ENCODE results near the gene NBEAL1. TPM values are rescaled to one million over a fixed set of nuclear protein-coding genes. Genes with fewer than 3 reads are reported as not detected.
"Not testable (repeated sequence)": the region's sequence is repeated elsewhere in the genome, so short reads cannot be mapped to it uniquely, and the experiment has no call there.

NBEAL1 gene
- total RNA-seq, 3 donors from 2014 or later (not counting 1 experiment from before 2014, with no cell fraction given) = 12.2 to 19.7 (median 12.9) TPM

DNA sequence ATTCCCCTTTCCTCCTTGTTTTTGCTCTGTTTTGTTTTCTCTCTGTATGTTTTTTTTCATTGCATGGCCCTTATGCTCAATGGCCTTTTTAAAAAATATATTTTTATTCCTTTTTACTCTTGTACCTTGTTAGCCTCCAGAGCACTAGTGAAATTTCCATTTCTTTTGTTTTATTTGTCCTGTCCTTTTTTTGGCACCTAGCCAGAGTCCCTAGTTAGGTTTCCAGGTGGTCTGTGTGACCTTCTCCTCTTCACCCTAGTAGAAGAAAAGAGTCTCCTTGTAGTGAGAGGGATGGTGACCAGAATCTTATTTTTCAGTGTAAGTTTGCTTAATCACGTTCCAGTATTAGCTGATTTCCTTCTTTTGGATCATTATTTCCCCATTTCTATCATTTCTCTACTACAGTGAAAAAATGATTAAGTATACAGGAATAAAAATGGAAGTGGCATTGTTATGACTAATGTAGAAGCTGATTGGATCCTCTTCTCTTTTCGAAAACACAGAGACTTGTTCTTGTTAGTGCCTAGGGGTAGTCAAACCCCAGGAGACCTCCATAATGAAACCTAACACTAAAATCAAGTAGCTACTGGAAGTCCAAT, 65.9 kb downstream of the NBEAL1 start:
- no peaks in the 10 kb centered on the region for H3K36me3 Mint-ChIP-seq
- no peak for ATAC-seq
- no peak overlapping the region for H3K27ac ChIP-seq (ENCODE audit: low read length)
- no CpG with 5 or more reads among the region's 2 CpGs for WGBS (ENCODE audit: insufficient coverage)
- H3K4me1 Mint-ChIP-seq = no peaks in the 10 kb centered on the region
- no peaks in the 10 kb centered on the region for H3K9me3 Mint-ChIP-seq
- no peaks in the 10 kb centered on the region for H3K27me3 ChIP-seq (ENCODE audit: control insufficient read depth, insufficient read depth, low read length)
- H3K4me3 Mint-ChIP-seq = no peak overlapping the region
- H3K4me3 ChIP-seq (ENCODE audit: low read length) = no peak overlapping the region
- no peak for DNase-seq
- H3K27me3 Mint-ChIP-seq (ENCODE audit: low read depth in 2 of 2) = no peaks in the 10 kb centered on the region
- intact Hi-C loops (cut with micrococcal nuclease) = no loop called here
- H3K9me3 ChIP-seq (ENCODE audit: control insufficient read depth, insufficient read depth, low read length) = no peaks in the 10 kb centered on the region
- peaks cover 3% of the 10 kb centered on the region for H3K36me3 ChIP-seq (ENCODE audit: control insufficient read depth, insufficient read depth, low read length)
- TF ChIP-seq CTCF (IDR thresholded peaks at IDR 0.05) = no peak
- H3K4me1 ChIP-seq (ENCODE audit: control insufficient read depth, insufficient read depth, low read length) = no peaks in the 10 kb centered on the region
- no peak overlapping the region for H3K27ac Mint-ChIP-seq

DNA sequence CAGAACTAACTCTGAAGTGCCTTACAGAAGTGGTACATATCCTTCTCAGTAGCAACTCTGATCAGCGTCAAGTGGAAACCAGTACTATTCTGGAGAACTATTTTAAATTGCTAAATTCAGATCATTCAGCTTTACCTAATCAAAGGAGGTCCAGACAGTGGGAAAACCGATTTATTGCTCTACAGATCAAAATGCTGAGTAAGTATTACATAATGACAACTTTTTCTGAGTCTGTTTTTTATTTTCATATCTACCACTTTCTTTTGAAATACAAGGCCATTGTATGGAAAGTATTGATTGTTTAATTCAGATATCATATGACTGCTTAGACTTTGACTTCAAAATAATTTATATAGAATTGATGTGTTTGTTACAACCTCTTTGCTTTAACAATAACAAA, 68.7 kb downstream of the NBEAL1 start:
- Mint-ChIP-seq H3K27me3 (ENCODE audit: low read depth in 2 of 2) (no peaks in the 10 kb centered on the region), H3K27ac (no peak overlapping the region), H3K4me3 (no peak overlapping the region), H3K9me3 (no peaks in the 10 kb centered on the region), H3K36me3 (no peaks in the 10 kb centered on the region), H3K4me1 (no peaks in the 10 kb centered on the region)
- Histone ChIP-seq H3K27ac (ENCODE audit: low read length) (no peak overlapping the region), H3K4me1 (ENCODE audit: control insufficient read depth, insufficient read depth, low read length) (no peaks in the 10 kb centered on the region), H3K36me3 (ENCODE audit: control insufficient read depth, insufficient read depth, low read length) (peaks cover 7% of the 10 kb centered on the region), H3K9me3 (ENCODE audit: control insufficient read depth, insufficient read depth, low read length) (no peaks in the 10 kb centered on the region), H3K4me3 (ENCODE audit: low read length) (no peak overlapping the region), H3K27me3 (ENCODE audit: control insufficient read depth, insufficient read depth, low read length) (no peaks in the 10 kb centered on the region)
- ATAC-seq (no peak), DNase-seq (no peak)
- intact Hi-C loops (cut with micrococcal nuclease) = no loop called here
- no peak for TF ChIP-seq CTCF (IDR thresholded peaks at IDR 0.05)
- WGBS (ENCODE audit: insufficient coverage) = 100% methylated on average over 1 of the region's 2 CpGs

DNA sequence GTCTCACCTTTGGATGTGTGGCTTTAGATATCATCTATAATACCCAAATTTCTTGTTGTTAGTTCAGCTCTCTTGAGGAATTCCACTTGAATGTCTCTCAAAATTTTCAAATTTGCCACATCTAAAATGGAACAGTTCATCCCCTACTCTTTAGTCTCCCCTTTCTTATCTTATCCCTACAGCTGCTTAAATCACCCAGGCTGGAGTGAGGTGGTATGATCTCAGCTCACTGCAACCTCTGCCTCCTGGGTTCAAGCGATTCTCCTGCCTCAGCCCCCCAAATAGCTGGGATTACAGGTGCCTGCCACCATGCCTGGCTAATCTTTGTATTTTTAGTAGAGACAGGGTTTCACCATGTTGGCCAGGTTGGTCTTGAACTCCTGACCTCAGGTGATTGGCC, 71.7 kb downstream of the NBEAL1 start:
- H3K36me3 Mint-ChIP-seq; H3K27me3 Mint-ChIP-seq (ENCODE audit: low read depth in 2 of 2); H3K27me3 ChIP-seq (ENCODE audit: control insufficient read depth, insufficient read depth, low read length); H3K4me3 Mint-ChIP-seq; H3K4me3 ChIP-seq (ENCODE audit: low read length); H3K27ac Mint-ChIP-seq; H3K9me3 ChIP-seq (ENCODE audit: control insufficient read depth, insufficient read depth, low read length); intact Hi-C loops (cut with micrococcal nuclease); H3K36me3 ChIP-seq (ENCODE audit: control insufficient read depth, insufficient read depth, low read length); ATAC-seq; H3K9me3 Mint-ChIP-seq; H3K4me1 ChIP-seq (ENCODE audit: control insufficient read depth, insufficient read depth, low read length); H3K4me1 Mint-ChIP-seq; H3K27ac ChIP-seq (ENCODE audit: low read length); DNase-seq: not testable (repeated sequence)
- no CpG with 5 or more reads among the region's 1 CpG for WGBS (ENCODE audit: insufficient coverage)

DNA sequence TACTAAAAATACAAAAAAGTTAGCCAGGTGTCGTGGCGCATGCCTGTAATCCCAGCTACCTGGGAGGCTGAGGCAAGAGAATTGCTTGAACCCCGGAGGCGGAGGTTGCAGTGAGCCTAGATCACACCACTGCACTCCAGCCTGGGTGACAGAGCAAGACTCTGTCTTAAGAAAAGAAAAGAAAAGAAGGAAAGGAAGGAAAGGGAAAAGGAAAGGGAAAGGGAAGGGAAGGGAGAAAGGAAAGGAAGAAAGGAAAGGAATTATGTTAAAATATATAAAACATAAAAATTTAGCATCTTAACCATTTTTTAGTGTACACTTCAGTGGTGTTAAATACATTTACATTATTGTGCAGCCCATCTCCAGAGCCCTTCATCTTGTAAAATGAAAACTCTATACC, 76.0 kb downstream of the NBEAL1 start:
- 97% methylated on average over 4 of the region's 4 CpGs for WGBS (ENCODE audit: insufficient coverage)
- ATAC-seq; DNase-seq; H3K27me3 ChIP-seq (ENCODE audit: control insufficient read depth, insufficient read depth, low read length); H3K4me1 ChIP-seq (ENCODE audit: control insufficient read depth, insufficient read depth, low read length); H3K27ac Mint-ChIP-seq; H3K4me3 ChIP-seq (ENCODE audit: low read length); intact Hi-C loops (cut with micrococcal nuclease); H3K36me3 ChIP-seq (ENCODE audit: control insufficient read depth, insufficient read depth, low read length); H3K4me1 Mint-ChIP-seq; H3K36me3 Mint-ChIP-seq; H3K27me3 Mint-ChIP-seq (ENCODE audit: low read depth in 2 of 2); H3K9me3 Mint-ChIP-seq; H3K27ac ChIP-seq (ENCODE audit: low read length); H3K4me3 Mint-ChIP-seq; H3K9me3 ChIP-seq (ENCODE audit: control insufficient read depth, insufficient read depth, low read length): not testable (repeated sequence)
